Upper lobe of left lung (tissue), 4 donors: Measurements from ENCODE around the gene ZBTB7B.

Source experiments
- CTCF ChIP-seq, 6 experiments: fragments of 450-650 bp in 4 of 6; fragments of 200-600 bp in 2 of 6; sonication (generic) in 2 of 6; IDR thresholded peaks; one replicate each; pipeline ENCODE4 v1.5.1; 2016 to 2019; ENCODE audit warnings: antibody characterized with exemption in 6 of 6
- POLR2A ChIP-seq, 4 donors: fragments of 450-650 bp; IDR thresholded peaks; one replicate each; pipeline ENCODE4 v1.5.1; 2016 to 2017; ENCODE audit warnings: antibody characterized with exemption in 4 of 4, mild to moderate bottlenecking in 2 of 4
- POLR2AphosphoS5 ChIP-seq, 2 donors: sonication (generic); formaldehyde crosslinking; IDR thresholded peaks; one replicate each; pipeline ENCODE4 v1.5.1; 2017; ENCODE audit warnings: antibody characterized with exemption in 2 of 2

GRCh38 chr1:155057788-155058211, 55.2 kb downstream of the ZBTB7B start:
- TF ChIP-seq CTCF (IDR thresholded peaks at IDR 0.05) (peak in 1 of 6 experiments; percentile 13), POLR2AphosphoS5 (IDR thresholded peaks at IDR 0.05) (no peak), POLR2A (IDR thresholded peaks at IDR 0.05) (no peak)
